Stimulated activated CD8-positive, alpha-beta memory T cell treated with anti-CD3 and anti-CD28 coated beads, Interleukin-4, amount 100 ng/mL, for 1 hour (primary cell): Measurements from ENCODE around the gene ZBED5.

Experiments
- DNase-seq, 2 donors: peaks; one replicate each; pipeline ENCODE4 v3.0.0-alpha.2; 2020; ENCODE audit warnings: low read depth in 2 of 2, low spot score in 1 of 2

ZBED5 gene

GRCh38 chr11:10878408-10879214, 20.8 kb upstream of the ZBED5 start:
- no peak for DNase-seq

- DNase-seq = no peak
Measured at GRCh38 chr11:10876158-10876557, 18.3 kb upstream of the ZBED5 start.

GRCh38 chr11:10875430-10876021, 17.7 kb upstream of the ZBED5 start:
- no peak for DNase-seq

GRCh38 chr11:10872097-10872496, 14.2 kb upstream of the ZBED5 start:
- no peak for DNase-seq

GRCh38 chr11:10868352-10868751, 10.5 kb upstream of the ZBED5 start:
- no peak for DNase-seq

- no peak for DNase-seq
Measured at GRCh38 chr11:10866893-10867331, 9.1 kb upstream of the ZBED5 start.

GRCh38 chr11:10865837-10866270, 8.0 kb upstream of the ZBED5 start:
- no peak for DNase-seq

GRCh38 chr11:10864688-10865087, 6.8 kb upstream of the ZBED5 start:
- no peak for DNase-seq

- no peak for DNase-seq
Measured at GRCh38 chr11:10862446-10862845, 4.6 kb upstream of the ZBED5 start.

- DNase-seq = no peak
Measured at GRCh38 chr11:10861799-10862198, 3.9 kb upstream of the ZBED5 start.

GRCh38 chr11:10861047-10861446, 3.2 kb upstream of the ZBED5 start:
- no peak for DNase-seq

- DNase-seq = peak; percentile 11 to 21
Measured at GRCh38 chr11:10858439-10859325, 829 bp upstream of the ZBED5 start.

- DNase-seq = peak in 1 of 2 donors; percentile 9
Measured at GRCh38 chr11:10857459-10857708, 469 bp downstream of the ZBED5 start.

GRCh38 chr11:10856689-10857458, 979 bp downstream of the ZBED5 start:
- no peak for DNase-seq

- no peak for DNase-seq
Measured at GRCh38 chr11:10855295-10855694, 2.6 kb downstream of the ZBED5 start.

- no peak for DNase-seq
Measured at GRCh38 chr11:10847960-10848860, 9.6 kb downstream of the ZBED5 start.

GRCh38 chr11:10846660-10847059, 11.2 kb downstream of the ZBED5 start:
- no peak for DNase-seq

GRCh38 chr11:10845589-10845988, 12.3 kb downstream of the ZBED5 start:
- no peak for DNase-seq

- DNase-seq = no peak
Measured at GRCh38 chr11:10844796-10845195, 13.1 kb downstream of the ZBED5 start.

GRCh38 chr11:10844356-10844755, 13.5 kb downstream of the ZBED5 start:
- DNase-seq = no peak
